Measurements from ENCODE around the gene WARS2. TPM values are rescaled to one million over a fixed set of nuclear protein-coding genes. Genes with fewer than 3 reads are reported as not detected.
A peak's percentile ranks its signal among the peaks of the same experiment; 100 is the strongest.

WARS2 gene
- polyA plus RNA-seq, 1 experiment = 17.7 TPM

- Histone ChIP-seq H3K27me3 (ENCODE audit: control insufficient read depth, insufficient read depth, low read length) (no peaks in the 10 kb centered on the region), H3K36me3 (ENCODE audit: control insufficient read depth, insufficient read depth, low read length) (no peaks in the 10 kb centered on the region), H3K4me3 (ENCODE audit: low read depth, low read length) (peak overlapping the region; percentile 66)
- ChIA-PET POLR2A (no interaction called here), CTCF (interaction anchor here (1.3 to 1.6 kb wide), 2 partner anchors 24 to 134 kb away, joined by 3 to 4 read pairs; no protein-coding TSS in a partner anchor)
- peak; percentile 43 for TF ChIP-seq CTCF (IDR thresholded peaks at IDR 0.05; ENCODE audit: insufficient read depth, low read depth, low read length)
- DNase-seq (ENCODE audit: low read depth) = no peak
These were observed 569 bp upstream of the WARS2 start for GRCh38 chr1:119141020-119141424.

GRCh38 chr1:119139857-119140176, 636 bp downstream of the WARS2 start:
- Histone ChIP-seq H3K27me3 (ENCODE audit: control insufficient read depth, insufficient read depth, low read length) (no peaks in the 10 kb centered on the region), H3K36me3 (ENCODE audit: control insufficient read depth, insufficient read depth, low read length) (no peaks in the 10 kb centered on the region), H3K4me3 (ENCODE audit: low read depth, low read length) (peak overlapping the region; percentile 66)
- ChIA-PET CTCF (interaction anchor here (1.3 kb wide), 1 partner anchor 135 kb away, joined by 4 read pairs; no protein-coding TSS in a partner anchor), POLR2A (no interaction called here)
- TF ChIP-seq CTCF (IDR thresholded peaks at IDR 0.05; ENCODE audit: insufficient read depth, low read depth, low read length) = no peak
- no peak for DNase-seq (ENCODE audit: low read depth)

GRCh38 chr1:119139403-119139802, 1.1 kb downstream of the WARS2 start:
- no peaks in the 10 kb centered on the region for H3K36me3 ChIP-seq (ENCODE audit: control insufficient read depth, insufficient read depth, low read length)
- H3K27me3 ChIP-seq (ENCODE audit: control insufficient read depth, insufficient read depth, low read length) = no peaks in the 10 kb centered on the region
- CTCF ChIA-PET = no interaction called here
- DNase-seq (ENCODE audit: low read depth) = no peak
- TF ChIP-seq CTCF (IDR thresholded peaks at IDR 0.05; ENCODE audit: insufficient read depth, low read depth, low read length) = no peak
- POLR2A ChIA-PET = no interaction called here
- H3K4me3 ChIP-seq (ENCODE audit: low read depth, low read length) = peak overlapping the region; percentile 66

- no peak overlapping the region for H3K4me3 ChIP-seq (ENCODE audit: low read depth, low read length)
- ChIA-PET CTCF (interaction anchor here (0.8 to 1.2 kb wide), 4 partner anchors 10 to 128 kb away, joined by 3 to 5 read pairs (median 4); no protein-coding TSS in a partner anchor), POLR2A (no interaction called here)
- no peak for DNase-seq (ENCODE audit: low read depth)
- TF ChIP-seq CTCF (IDR thresholded peaks at IDR 0.05; ENCODE audit: insufficient read depth, low read depth, low read length) = no peak
- no peaks in the 10 kb centered on the region for H3K36me3 ChIP-seq (ENCODE audit: control insufficient read depth, insufficient read depth, low read length)
- no peaks in the 10 kb centered on the region for H3K27me3 ChIP-seq (ENCODE audit: control insufficient read depth, insufficient read depth, low read length)
These were observed 4.1 kb downstream of the WARS2 start for GRCh38 chr1:119136401-119136800.

- no peak for TF ChIP-seq CTCF (IDR thresholded peaks at IDR 0.05; ENCODE audit: insufficient read depth, low read depth, low read length)
- ChIA-PET POLR2A (no interaction called here), CTCF (no interaction called here)
- Histone ChIP-seq H3K4me3 (ENCODE audit: low read depth, low read length) (no peak overlapping the region), H3K36me3 (ENCODE audit: control insufficient read depth, insufficient read depth, low read length) (no peaks in the 10 kb centered on the region), H3K27me3 (ENCODE audit: control insufficient read depth, insufficient read depth, low read length) (no peaks in the 10 kb centered on the region)
- no peak for DNase-seq (ENCODE audit: low read depth)
These were observed 6.5 kb downstream of the WARS2 start for GRCh38 chr1:119133987-119134386.
